ENCODE data around the gene EFHB. TPM values are rescaled to one million over a fixed set of nuclear protein-coding genes. Genes with fewer than 3 reads are reported as not detected.

EFHB gene
- total RNA-seq, 4 donors from 2014 or later: 1.7 to 8.7 (median 1.8) TPM; not detected in 1

DNA sequence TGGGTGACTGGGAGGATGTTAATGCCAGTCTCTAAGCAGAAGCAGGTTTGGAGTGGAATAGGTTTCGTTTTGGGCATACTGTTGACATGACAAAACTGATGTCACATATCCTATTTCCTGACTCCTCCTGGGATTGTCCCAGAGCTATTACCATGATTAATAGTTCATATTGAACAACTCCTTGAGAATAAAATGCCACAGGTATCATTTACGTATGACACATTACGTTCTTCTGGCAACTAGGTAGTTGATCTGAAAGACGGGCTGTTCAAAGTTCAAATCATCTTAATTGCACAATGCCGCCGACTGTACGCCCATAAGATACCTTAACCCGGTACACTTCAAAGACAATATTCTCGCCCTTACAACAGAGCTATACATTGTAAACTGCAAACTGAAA is 11.5 kb upstream of the EFHB start:
- TF ChIP-seq, protein P1, sequence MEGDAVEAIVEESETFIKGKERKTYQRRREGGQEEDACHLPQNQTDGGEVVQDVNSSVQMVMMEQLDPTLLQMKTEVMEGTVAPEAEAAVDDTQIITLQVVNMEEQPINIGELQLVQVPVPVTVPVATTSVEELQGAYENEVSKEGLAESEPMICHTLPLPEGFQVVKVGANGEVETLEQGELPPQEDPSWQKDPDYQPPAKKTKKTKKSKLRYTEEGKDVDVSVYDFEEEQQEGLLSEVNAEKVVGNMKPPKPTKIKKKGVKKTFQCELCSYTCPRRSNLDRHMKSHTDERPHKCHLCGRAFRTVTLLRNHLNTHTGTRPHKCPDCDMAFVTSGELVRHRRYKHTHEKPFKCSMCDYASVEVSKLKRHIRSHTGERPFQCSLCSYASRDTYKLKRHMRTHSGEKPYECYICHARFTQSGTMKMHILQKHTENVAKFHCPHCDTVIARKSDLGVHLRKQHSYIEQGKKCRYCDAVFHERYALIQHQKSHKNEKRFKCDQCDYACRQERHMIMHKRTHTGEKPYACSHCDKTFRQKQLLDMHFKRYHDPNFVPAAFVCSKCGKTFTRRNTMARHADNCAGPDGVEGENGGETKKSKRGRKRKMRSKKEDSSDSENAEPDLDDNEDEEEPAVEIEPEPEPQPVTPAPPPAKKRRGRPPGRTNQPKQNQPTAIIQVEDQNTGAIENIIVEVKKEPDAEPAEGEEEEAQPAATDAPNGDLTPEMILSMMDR (IDR thresholded peaks at IDR 0.05; ENCODE audit: low read depth): no peak

DNA sequence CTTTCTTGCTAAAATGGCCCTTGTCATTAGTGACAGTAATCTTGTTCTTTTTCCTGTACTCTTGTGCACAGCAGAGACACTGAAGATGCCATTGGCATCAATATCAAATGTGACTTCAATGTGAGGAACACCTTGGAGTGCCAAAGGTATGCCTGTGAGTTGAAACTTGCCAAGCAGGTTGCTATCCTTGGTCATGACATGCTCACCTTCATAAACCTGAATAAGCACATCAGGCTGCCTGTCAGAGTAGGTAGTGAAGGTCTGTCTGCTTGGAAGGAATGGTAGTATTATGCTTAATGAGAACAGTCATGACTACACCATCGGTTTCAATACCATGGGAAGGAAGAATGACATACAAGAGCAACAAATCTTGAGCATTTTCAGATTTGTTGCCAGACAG is 6.6 kb upstream of the EFHB start:
- TF ChIP-seq, protein P1 (IDR thresholded peaks at IDR 0.05; ENCODE audit: low read depth): no peak

- TF ChIP-seq, protein P1 (IDR thresholded peaks at IDR 0.05; ENCODE audit: low read depth): no peak
These were observed 4.2 kb upstream of the EFHB start for GRCh38 chr3:19938295-19938627.

DNA sequence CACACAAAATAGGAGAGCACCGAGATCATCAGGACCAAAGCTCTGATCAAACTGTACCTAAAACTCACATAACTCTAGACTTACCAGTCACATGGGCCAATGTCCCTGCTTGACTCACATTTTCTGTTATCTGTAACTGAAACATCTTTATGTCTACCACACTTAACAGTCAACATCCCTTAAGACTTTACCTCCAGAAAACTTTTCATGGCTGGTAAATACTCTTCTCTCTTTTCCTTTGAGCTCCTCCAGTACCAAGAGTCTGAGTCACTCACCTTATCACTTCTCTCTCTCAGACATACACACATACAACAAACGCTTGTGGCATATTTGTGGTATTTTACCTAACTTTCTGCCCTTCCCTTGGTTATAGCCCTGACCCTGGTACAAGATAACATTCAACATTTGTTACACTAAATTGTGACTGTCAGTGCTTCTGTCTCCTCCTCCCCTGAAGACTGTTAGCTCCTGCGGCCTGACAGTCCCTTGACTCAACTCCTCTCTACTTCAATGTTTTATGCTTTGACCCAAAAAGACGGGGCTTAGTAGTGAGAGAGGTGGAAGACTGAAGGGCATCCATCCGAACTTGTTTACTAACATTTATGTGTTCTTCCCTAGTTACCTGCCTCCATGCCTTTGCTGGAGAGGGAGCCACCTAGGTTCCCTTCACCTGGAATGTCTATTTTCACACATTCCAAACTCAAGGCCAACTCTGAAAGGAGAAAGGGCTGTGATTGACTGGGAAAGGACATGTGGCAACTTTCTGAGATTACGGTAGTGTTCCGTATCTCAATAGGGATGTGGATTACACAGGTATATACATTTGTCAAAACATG is 3.7 kb upstream of the EFHB start:
- TF ChIP-seq, protein P1 (IDR thresholded peaks at IDR 0.05; ENCODE audit: low read depth): no peak

GRCh38 chr3:19932422-19932821 is 1.6 kb downstream of the EFHB start:
- TF ChIP-seq, protein P1 (IDR thresholded peaks at IDR 0.05; ENCODE audit: low read depth): no peak

GRCh38 chr3:19931767-19932188 is 2.2 kb downstream of the EFHB start:
- TF ChIP-seq, protein P1 (IDR thresholded peaks at IDR 0.05; ENCODE audit: low read depth): no peak

GRCh38 chr3:19931180-19931692 is 2.8 kb downstream of the EFHB start:
- TF ChIP-seq, protein P1 (IDR thresholded peaks at IDR 0.05; ENCODE audit: low read depth): no peak

Data from subcutaneous adipose tissue (tissue), 4 donors.